Measurements from ENCODE around the gene NID2. TPM values are rescaled to one million over a fixed set of nuclear protein-coding genes. Genes with fewer than 3 reads are reported as not detected.

Gene NID2
- total RNA-seq, 1 donor from 2014 or later: 35.2 TPM

DNA sequence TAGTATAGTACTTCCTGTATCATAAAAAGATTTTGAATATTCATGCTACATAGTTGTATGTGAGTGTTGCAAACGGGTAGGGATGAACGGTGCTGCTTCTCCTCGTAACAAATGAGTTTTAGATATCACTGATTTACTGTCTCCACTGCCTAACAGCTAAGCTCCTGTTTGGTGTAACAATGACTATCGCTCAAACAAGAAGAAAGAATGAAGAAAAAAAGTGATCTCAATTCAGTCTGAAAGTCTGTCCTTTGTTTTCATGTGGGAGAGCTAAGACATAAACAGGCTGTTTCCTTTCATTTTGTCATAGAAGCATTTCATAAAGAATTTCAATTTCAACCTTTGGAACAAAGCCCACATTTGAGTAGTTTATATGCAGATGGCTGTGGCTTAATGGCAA, 105.6 kb downstream of the NID2 start:
- Histone ChIP-seq H3K4me1 (peaks cover 19% of the 10 kb centered on the region), H3K9me3 (replicated peaks) (peaks cover 21% of the 10 kb centered on the region), H3K27me3 (ENCODE audit: low read depth) (no peaks in the 10 kb centered on the region), H3K4me3 (peak overlapping the region; percentile 34), H3K27ac (replicated peaks) (peak overlapping the region; percentile 14), H3K36me3 (peaks cover 5% of the 10 kb centered on the region)
- TF ChIP-seq, protein P1, sequence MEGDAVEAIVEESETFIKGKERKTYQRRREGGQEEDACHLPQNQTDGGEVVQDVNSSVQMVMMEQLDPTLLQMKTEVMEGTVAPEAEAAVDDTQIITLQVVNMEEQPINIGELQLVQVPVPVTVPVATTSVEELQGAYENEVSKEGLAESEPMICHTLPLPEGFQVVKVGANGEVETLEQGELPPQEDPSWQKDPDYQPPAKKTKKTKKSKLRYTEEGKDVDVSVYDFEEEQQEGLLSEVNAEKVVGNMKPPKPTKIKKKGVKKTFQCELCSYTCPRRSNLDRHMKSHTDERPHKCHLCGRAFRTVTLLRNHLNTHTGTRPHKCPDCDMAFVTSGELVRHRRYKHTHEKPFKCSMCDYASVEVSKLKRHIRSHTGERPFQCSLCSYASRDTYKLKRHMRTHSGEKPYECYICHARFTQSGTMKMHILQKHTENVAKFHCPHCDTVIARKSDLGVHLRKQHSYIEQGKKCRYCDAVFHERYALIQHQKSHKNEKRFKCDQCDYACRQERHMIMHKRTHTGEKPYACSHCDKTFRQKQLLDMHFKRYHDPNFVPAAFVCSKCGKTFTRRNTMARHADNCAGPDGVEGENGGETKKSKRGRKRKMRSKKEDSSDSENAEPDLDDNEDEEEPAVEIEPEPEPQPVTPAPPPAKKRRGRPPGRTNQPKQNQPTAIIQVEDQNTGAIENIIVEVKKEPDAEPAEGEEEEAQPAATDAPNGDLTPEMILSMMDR (IDR thresholded peaks at IDR 0.05; ENCODE audit: borderline replicate concordance): no peak
- no peak for DNase-seq
- intact Hi-C loops (cut with micrococcal nuclease): no loop called here

DNA sequence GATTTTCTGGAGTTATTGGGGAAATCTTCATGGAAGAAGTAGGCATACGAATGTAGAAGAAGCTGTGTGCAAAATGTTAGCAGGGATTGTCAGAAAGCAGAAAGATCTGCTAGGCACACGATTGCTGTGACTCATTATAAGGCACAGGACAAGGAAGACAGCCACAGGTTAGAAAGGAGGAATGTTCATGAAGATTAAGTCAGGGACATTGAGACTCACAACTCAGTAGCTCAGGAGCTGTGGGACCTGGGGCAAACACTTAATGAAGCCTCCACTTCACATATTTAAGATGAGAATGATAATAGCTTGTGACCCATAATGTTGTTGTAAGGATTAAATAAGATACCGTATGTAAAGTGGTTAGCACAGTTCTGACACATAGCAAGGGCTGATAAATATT, 106.1 kb downstream of the NID2 start:
- Histone ChIP-seq H3K4me3 (peak overlapping the region; percentile 34), H3K27ac (replicated peaks) (peak overlapping the region; percentile 14), H3K9me3 (replicated peaks) (peaks cover 27% of the 10 kb centered on the region), H3K36me3 (peaks cover 5% of the 10 kb centered on the region), H3K27me3 (ENCODE audit: low read depth) (no peaks in the 10 kb centered on the region), H3K4me1 (peaks cover 19% of the 10 kb centered on the region)
- intact Hi-C loops (cut with micrococcal nuclease): no loop called here
- DNase-seq: no peak
- TF ChIP-seq, protein P1 (IDR thresholded peaks at IDR 0.05; ENCODE audit: borderline replicate concordance): no peak

DNA sequence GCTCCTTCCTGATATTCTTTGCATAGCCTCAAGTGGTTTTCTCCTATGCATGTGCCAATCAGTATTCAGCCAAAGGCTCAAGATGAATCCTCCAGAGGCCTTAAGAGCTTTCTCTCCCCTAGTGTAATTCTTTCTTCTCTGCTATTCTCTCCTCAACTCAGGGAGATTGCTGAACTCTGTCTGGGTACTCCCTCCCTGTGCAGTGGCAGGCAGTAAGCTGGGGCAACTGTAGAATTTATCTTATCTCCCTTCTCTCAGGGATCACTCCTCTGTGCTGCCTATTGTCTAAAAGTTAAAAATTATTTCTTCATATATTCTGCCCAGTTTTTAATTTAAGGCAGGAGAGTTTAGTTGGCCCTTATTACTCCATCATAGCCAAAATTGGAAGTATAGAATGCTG, 108.0 kb downstream of the NID2 start:
- intact Hi-C loops (cut with micrococcal nuclease): no loop called here

DNA sequence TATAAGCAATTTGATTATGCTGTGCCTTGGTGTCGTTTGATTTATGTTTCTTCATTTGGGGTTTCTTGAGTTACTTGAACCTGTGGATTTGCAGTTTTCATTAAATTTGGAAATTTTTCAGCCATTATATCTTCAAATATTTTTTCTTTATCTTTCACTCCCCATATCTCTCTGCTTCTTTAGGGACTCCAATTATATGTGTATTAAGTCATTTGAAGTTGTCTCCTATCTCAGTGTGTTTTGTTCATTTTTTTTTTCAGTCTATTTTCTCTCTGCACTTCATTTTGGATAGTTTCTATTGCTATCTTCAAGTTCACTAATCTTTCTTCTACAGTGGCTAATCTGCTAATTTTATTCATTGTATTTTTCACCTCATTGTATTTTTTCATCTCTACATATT, 108.9 kb downstream of the NID2 start:
- H3K27me3 ChIP-seq (ENCODE audit: low read depth): no peaks in the 10 kb centered on the region
- peaks cover 34% of the 10 kb centered on the region for H3K9me3 ChIP-seq (replicated peaks)
- intact Hi-C loops (cut with micrococcal nuclease): no loop called here
- H3K4me1 ChIP-seq: peaks cover 19% of the 10 kb centered on the region
- TF ChIP-seq, protein P1 (IDR thresholded peaks at IDR 0.05; ENCODE audit: borderline replicate concordance): no peak
- peaks cover 5% of the 10 kb centered on the region for H3K36me3 ChIP-seq
- H3K27ac ChIP-seq (replicated peaks): no peak overlapping the region
- no peak for DNase-seq
- H3K4me3 ChIP-seq: no peak overlapping the region

More for the DNA sequence above, 108.0 kb downstream of the NID2 start:
- H3K4me1 ChIP-seq: peaks cover 19% of the 10 kb centered on the region
- H3K27me3 ChIP-seq (ENCODE audit: low read depth): no peaks in the 10 kb centered on the region
- H3K27ac ChIP-seq (replicated peaks): no peak overlapping the region
- no peak for DNase-seq
- peaks cover 34% of the 10 kb centered on the region for H3K9me3 ChIP-seq (replicated peaks)
- H3K4me3 ChIP-seq: no peak overlapping the region
- TF ChIP-seq, protein P1 (IDR thresholded peaks at IDR 0.05; ENCODE audit: borderline replicate concordance): no peak
- peaks cover 5% of the 10 kb centered on the region for H3K36me3 ChIP-seq

GRCh38 chr14:51957950-51958349, 110.9 kb downstream of the NID2 start:
- no peak for DNase-seq
- H3K9me3 ChIP-seq (replicated peaks): peaks cover 34% of the 10 kb centered on the region
- no peaks in the 10 kb centered on the region for H3K27me3 ChIP-seq (ENCODE audit: low read depth)
- peaks cover 5% of the 10 kb centered on the region for H3K36me3 ChIP-seq
- H3K27ac ChIP-seq (replicated peaks): no peak overlapping the region
- TF ChIP-seq, protein P1 (IDR thresholded peaks at IDR 0.05; ENCODE audit: borderline replicate concordance): no peak
- intact Hi-C loops (cut with micrococcal nuclease): no loop called here
- H3K4me3 ChIP-seq: no peak overlapping the region
- H3K4me1 ChIP-seq: peaks cover 20% of the 10 kb centered on the region

Other genes starting within 250 kb of the NID2 start
- gene GNG2, start 208.4 kb downstream of the NID2 start, total RNA-seq: 6.7 TPM
- 237 TPM for gene RTRAF, start 79.5 kb downstream of the NID2 start, total RNA-seq
- gene PTGDR, start 198.6 kb upstream of the NID2 start, total RNA-seq: 1.3 TPM
- gene PTGER2, start 245.3 kb upstream of the NID2 start, total RNA-seq: 0.60 TPM